GM19452 (cell line): ENCODE measurements around the gene ATP1A3.
"Not testable (repeated sequence)": the region's sequence is repeated elsewhere in the genome, so short reads cannot be mapped to it uniquely, and the experiment has no call there.

ENCODE experiments used
- ATAC-seq: cut with Tn5 transposase; IDR thresholded peaks from one replicate; pipeline ENCODE4 v1.9.1; 2021; ENCODE audit not compliant: unreplicated experiment

Gene ATP1A3

GRCh38 chr19:41993612-41994483 lies at the start of gene ATP1A3:
Gene ATP1A3, minus strand, starts transcription at chr19:41994230. Its CDS starts 154 bp downstream, at chr19:41994076.
- no peak for ATAC-seq

- no peak for ATAC-seq
Observed at GRCh38 chr19:42042455-42043170, 48.6 kb upstream of the ATP1A3 start.

- not testable (repeated sequence) for ATAC-seq
Observed at GRCh38 chr19:42040491-42040890, 46.5 kb upstream of the ATP1A3 start.

GRCh38 chr19:42040031-42040430 lies 46.0 kb upstream of the ATP1A3 start:
- ATAC-seq, result no peak

- no peak for ATAC-seq
Observed at GRCh38 chr19:42038666-42039065, 44.6 kb upstream of the ATP1A3 start.

GRCh38 chr19:42037649-42038048 lies 43.6 kb upstream of the ATP1A3 start:
- no peak for ATAC-seq

GRCh38 chr19:42034640-42035391 lies 40.8 kb upstream of the ATP1A3 start:
- not testable (repeated sequence) for ATAC-seq

GRCh38 chr19:42033413-42033812 lies 39.4 kb upstream of the ATP1A3 start:
- no peak for ATAC-seq

- ATAC-seq, result no peak
Observed at GRCh38 chr19:42032431-42032830, 38.4 kb upstream of the ATP1A3 start.

- ATAC-seq, result no peak
Observed at GRCh38 chr19:42030645-42031440, 36.8 kb upstream of the ATP1A3 start.

GRCh38 chr19:42028304-42029216 lies 34.5 kb upstream of the ATP1A3 start:
- no peak for ATAC-seq

GRCh38 chr19:42024622-42025111 lies 30.6 kb upstream of the ATP1A3 start:
- no peak for ATAC-seq

- ATAC-seq, result no peak
Observed at GRCh38 chr19:42023943-42024260, 29.9 kb upstream of the ATP1A3 start.

GRCh38 chr19:42023121-42023942 lies 29.3 kb upstream of the ATP1A3 start:
- no peak for ATAC-seq

- ATAC-seq, result no peak
Observed at GRCh38 chr19:42022616-42023015, 28.6 kb upstream of the ATP1A3 start.

- ATAC-seq, result no peak
Observed at GRCh38 chr19:42021185-42021584, 27.2 kb upstream of the ATP1A3 start.

- no peak for ATAC-seq
Observed at GRCh38 chr19:42018503-42019193, 24.6 kb upstream of the ATP1A3 start.

- ATAC-seq, result no peak
Observed at GRCh38 chr19:42017040-42017439, 23.0 kb upstream of the ATP1A3 start.
